Endothelial cell of umbilical vein (primary cell): ENCODE measurements around the gene TCEA2. TPM values are rescaled to one million over a fixed set of nuclear protein-coding genes. Genes with fewer than 3 reads are reported as not detected.

Source experiments
- BruUV-seq: library from RNA; stranded (reverse); fragments of 400-500 nt; replicated peaks from 2 replicates; lab custom pipeline; 2021; lab: Mats Ljungman, UMichigan
- CTCF ChIA-PET: fragments of 300-600, 350-600 bp; sonication (Branson Sonifier 250); formaldehyde crosslinking; loops from one replicate; lab custom pipeline; 2021; ENCODE audit warnings: antibody characterized with exemption, inconsistent platforms; lab: Charles Lee
- POLR2A ChIA-PET: fragments of 300-600, 350-600 bp; sonication (Branson Sonifier 250); formaldehyde crosslinking; loops from one replicate; lab custom pipeline; 2021; ENCODE audit warnings: antibody characterized with exemption, inconsistent platforms; lab: Charles Lee
- DNase-seq: peaks from one replicate; pipeline ENCODE4 v3.0.0-alpha.2; 2011; ENCODE audit warnings: low read depth, low spot score
- FAIRE-seq: peaks from 2 replicates; lab custom pipeline; 2011; peaks lifted over from hg19 to GRCh38; lab: Jason Lieb, UNC
- H2AFZ ChIP-seq: 2 replicates; pipeline ENCODE4 v1.6.0; 2012; ENCODE audit warnings: low read depth, low read length, control low read depth, inconsistent platforms
- H3K27ac ChIP-seq: 2 replicates; pipeline ENCODE4 v1.5.1; 2011; ENCODE audit warnings: low read depth, mild to moderate bottlenecking, control low read depth, low read length, moderate library complexity; ENCODE audit not compliant: insufficient read depth
- H3K27me3 ChIP-seq, 2 experiments: 2 replicates each; pipeline versions ENCODE4 v1.6.0 to v1.6.1; 2011; ENCODE audit warnings: low read length in 2 of 2, mixed read lengths in 1 of 2; ENCODE audit not compliant: control insufficient read depth in 2 of 2, insufficient read depth in 2 of 2
- H3K36me3 ChIP-seq, 2 experiments: 2 replicates in 1 of 2; 3 replicates in 1 of 2; pipeline ENCODE4 v1.5.1; 2011; ENCODE audit warnings: low read length in 2 of 2, mild to moderate bottlenecking in 1 of 2, moderate library complexity in 1 of 2; ENCODE audit not compliant: control insufficient read depth in 2 of 2, insufficient read depth in 2 of 2; ENCODE audit errors: extremely low read depth in 1 of 2
- H3K4me1 ChIP-seq: 3 replicates; pipeline ENCODE4 v1.5.1; 2011; ENCODE audit warnings: mild to moderate bottlenecking, low read length; ENCODE audit not compliant: control insufficient read depth, insufficient read depth; ENCODE audit errors: extremely low read depth
- H3K4me2 ChIP-seq: 2 replicates; pipeline ENCODE4 v1.6.1; 2011; ENCODE audit warnings: low read length, control low read depth, mixed read lengths; ENCODE audit not compliant: insufficient read depth
- H3K4me3 ChIP-seq, 3 experiments: fragments of 200-600 bp in 1 of 3; sonication (generic), shearing (Covaris generic) in 1 of 3; replicated peaks in 1 of 3; 2 replicates each; pipeline ENCODE4 v1.5.1; 2011 to 2016; ENCODE audit warnings: control low read depth in 3 of 3, low read length in 3 of 3, mild to moderate bottlenecking in 2 of 3, inconsistent platforms in 1 of 3, low read depth in 1 of 3, moderate library complexity in 1 of 3; ENCODE audit not compliant: insufficient read depth in 1 of 3
- H3K79me2 ChIP-seq: 2 replicates; pipeline ENCODE4 v1.6.0; 2012; ENCODE audit warnings: low read length, inconsistent platforms; ENCODE audit not compliant: control insufficient read depth, insufficient read depth
- H3K9ac ChIP-seq: replicated peaks from 2 replicates; pipeline ENCODE3; 2011; ENCODE audit warnings: low read length, control low read depth; ENCODE audit not compliant: insufficient read depth; ENCODE audit errors: extremely low read depth
- H3K9me1 ChIP-seq: replicated peaks from 3 replicates; pipeline ENCODE4 v1.6.0; 2011; ENCODE audit warnings: mild to moderate bottlenecking, low read length; ENCODE audit not compliant: control insufficient read depth, insufficient read depth; ENCODE audit errors: extremely low read depth
- H3K9me3 ChIP-seq: replicated peaks from 2 replicates; pipeline ENCODE4 v1.5.1; 2012; ENCODE audit warnings: low read length, inconsistent platforms; ENCODE audit not compliant: control insufficient read depth, insufficient read depth
- H4K20me1 ChIP-seq: replicated peaks from 2 replicates; pipeline ENCODE3; 2011; ENCODE audit warnings: mild to moderate bottlenecking, low read length; ENCODE audit not compliant: control insufficient read depth, insufficient read depth; ENCODE audit errors: extremely low read depth
- CTCF ChIP-seq, 2 donors: IDR thresholded peaks; 1 replicate in 1 of 2; 2 replicates in 1 of 2; pipeline ENCODE4 v1.5.1; 2011; ENCODE audit warnings: low read length in 2 of 2, mild to moderate bottlenecking in 2 of 2, moderate library complexity in 2 of 2, control low read depth in 1 of 2, inconsistent platforms in 1 of 2, low read depth in 1 of 2; ENCODE audit not compliant: insufficient read depth in 1 of 2; ENCODE audit errors: extremely low read depth in 1 of 2
- EZH2 ChIP-seq: IDR thresholded peaks from 2 replicates; pipeline ENCODE4 v1.6.1; 2012; ENCODE audit warnings: borderline replicate concordance, low read depth, mild to moderate bottlenecking, moderate library complexity, low read length, inconsistent platforms; ENCODE audit not compliant: severe bottlenecking
- FOS ChIP-seq: IDR thresholded peaks from 2 replicates; pipeline ENCODE4 v1.6.1; 2011; ENCODE audit warnings: mild to moderate bottlenecking, low read length, moderate library complexity, borderline replicate concordance; ENCODE audit not compliant: insufficient read depth
- GATA2 ChIP-seq: IDR thresholded peaks from 2 replicates; pipeline ENCODE4 v1.7.0; 2011; ENCODE audit warnings: low read depth, mild to moderate bottlenecking, moderate library complexity, mixed read lengths, low read length; ENCODE audit not compliant: insufficient read length, insufficient read depth
- JUN ChIP-seq: IDR thresholded peaks from 2 replicates; pipeline ENCODE4 v1.6.1; 2011; ENCODE audit warnings: borderline replicate concordance, low read depth; ENCODE audit not compliant: insufficient read length, insufficient read depth
- MAX ChIP-seq: IDR thresholded peaks from 2 replicates; pipeline ENCODE4 v1.6.1; 2011; ENCODE audit not compliant: insufficient read depth, insufficient read length
- MYC ChIP-seq: IDR thresholded peaks from one replicate; pipeline ENCODE4 v1.6.1; 2011; ENCODE audit warnings: mild to moderate bottlenecking, low read depth, low read length
- POLR2A ChIP-seq: IDR thresholded peaks from 2 replicates; pipeline ENCODE4 v1.6.1; 2012; ENCODE audit warnings: low read depth, mild to moderate bottlenecking, control low read depth, low read length
- POLR2AphosphoS5 ChIP-seq: IDR thresholded peaks from 2 replicates; pipeline ENCODE4 v1.6.1; 2012; ENCODE audit warnings: low read depth, mild to moderate bottlenecking, control low read depth, low read length, moderate library complexity; ENCODE audit not compliant: insufficient read depth
- dilution Hi-C: fragments of 300-500 bp; cut with MboI; formaldehyde crosslinking; loops from one replicate; pipeline ENCODE4 v1.15.0; 2019; ENCODE audit warnings: low sequenced_read_pairs; ENCODE audit not compliant: extremely low pct_ligation_motif_present
- intact Hi-C: fragments of 100-400 bp; cut with micrococcal nuclease; formaldehyde crosslinking; loops from one replicate; pipeline ENCODE4 v1.10.0; 2022
- polyA plus RNA-seq, 4 experiments: library from polyadenylated mRNA; depleted of rRNA in 3 of 4; stranded (reverse) in 3 of 4; unstranded in 1 of 4; fragments of >200 nt; gene quantifications; 2 replicates each; pipeline versions ENCODE4 v1.2.1 to v1.2.3, GENCODE V29; 2011 to 2012; ENCODE audit warnings: missing spikeins in 1 of 4
- total RNA-seq: library from RNA; stranded (reverse); gene quantifications from 2 replicates; pipeline ENCODE4 v1.2.3, GENCODE V29; 2021

Gene TCEA2
- total and polyA plus RNA-seq, 2 donors (not counting 3 experiments of a cell fraction or from before 2014, with no cell fraction given) = 53.1 to 65.5 TPM

GRCh38 chr20:64084685-64085152, 21.7 kb downstream of the TCEA2 start:
- Histone ChIP-seq H3K27me3 (peaks cover 23 to 32% of the 10 kb centered on the region in 2 experiments), H3K9ac (no peak overlapping the region), H3K4me1 (peaks cover 6% of the 10 kb centered on the region), H4K20me1 (no peaks in the 10 kb centered on the region), H3K36me3 (no peaks in the 10 kb centered on the region), H3K79me2 (no peaks in the 10 kb centered on the region), H3K9me1 (no peaks in the 10 kb centered on the region), H3K27ac (no peak overlapping the region), H2AFZ (no peak overlapping the region), H3K4me3 (no peak overlapping the region), H3K9me3 (no peaks in the 10 kb centered on the region), H3K4me2 (no peak overlapping the region)
- ChIA-PET CTCF (interaction anchor here (1.1 to 2.8 kb wide), 6 partner anchors 15 to 591 kb away, joined by 3 to 66 read pairs (median 6); no protein-coding TSS in a partner anchor), POLR2A (no interaction called here)
- no peak for FAIRE-seq
- TF ChIP-seq EZH2 (peak; percentile 58), FOS (no peak), CTCF (IDR thresholded peaks at IDR 0.05; ENCODE audit: extremely low read depth in 1 of 2, insufficient read depth in 1 of 2, low read depth in 1 of 2, low read length in 2 of 2) (no peak)
- BruUV-seq = no TSS peak
- intact Hi-C loops (no loop called here), dilution Hi-C loops (no loop called here)
- no peak for DNase-seq

GRCh38 chr20:64086801-64087200, 23.8 kb downstream of the TCEA2 start:
- no TSS peak for BruUV-seq
- dilution Hi-C loops = no loop called here

More at GRCh38 chr20:64086801-64087200, 23.8 kb downstream of the TCEA2 start:
- H3K4me1 ChIP-seq = peaks cover 6% of the 10 kb centered on the region
- no peak overlapping the region for H3K9ac ChIP-seq
- no peak overlapping the region for H2AFZ ChIP-seq
- no peaks in the 10 kb centered on the region for H3K9me1 ChIP-seq
- H3K4me2 ChIP-seq = no peak overlapping the region
- no peak for DNase-seq
- no peaks in the 10 kb centered on the region for H3K36me3 ChIP-seq
- ChIA-PET POLR2A (no interaction called here), CTCF (no interaction called here)
- no peaks in the 10 kb centered on the region for H3K79me2 ChIP-seq
- H3K4me3 ChIP-seq = no peak overlapping the region
- intact Hi-C loops = no loop called here
- peaks cover 23 to 32% of the 10 kb centered on the region in 2 experiments for H3K27me3 ChIP-seq
- TF ChIP-seq POLR2AphosphoS5 (no peak), GATA2 (no peak), MYC (no peak), MAX (no peak), EZH2 (no peak), CTCF (IDR thresholded peaks at IDR 0.05; ENCODE audit: extremely low read depth in 1 of 2, insufficient read depth in 1 of 2, low read depth in 1 of 2, low read length in 2 of 2) (no peak), POLR2A (no peak), FOS (no peak), JUN (no peak)
- H3K27ac ChIP-seq = no peak overlapping the region
- H3K9me3 ChIP-seq = no peaks in the 10 kb centered on the region
- no peak for FAIRE-seq
- no peaks in the 10 kb centered on the region for H4K20me1 ChIP-seq
